ENCODE results near the gene CTDSP1.

CTDSP1 gene

GRCh38 chr2:218430721-218431120, 31.1 kb downstream of the CTDSP1 start:
- DNase-seq (ENCODE audit: low spot score), result no peak
- in situ Hi-C loops (cut with MboI; ENCODE audit: low pct_unique_long_range_greater_than_20kb, low sequenced_read_pairs, unreplicated experiment), result no loop called here
- TF ChIP-seq, protein P1, sequence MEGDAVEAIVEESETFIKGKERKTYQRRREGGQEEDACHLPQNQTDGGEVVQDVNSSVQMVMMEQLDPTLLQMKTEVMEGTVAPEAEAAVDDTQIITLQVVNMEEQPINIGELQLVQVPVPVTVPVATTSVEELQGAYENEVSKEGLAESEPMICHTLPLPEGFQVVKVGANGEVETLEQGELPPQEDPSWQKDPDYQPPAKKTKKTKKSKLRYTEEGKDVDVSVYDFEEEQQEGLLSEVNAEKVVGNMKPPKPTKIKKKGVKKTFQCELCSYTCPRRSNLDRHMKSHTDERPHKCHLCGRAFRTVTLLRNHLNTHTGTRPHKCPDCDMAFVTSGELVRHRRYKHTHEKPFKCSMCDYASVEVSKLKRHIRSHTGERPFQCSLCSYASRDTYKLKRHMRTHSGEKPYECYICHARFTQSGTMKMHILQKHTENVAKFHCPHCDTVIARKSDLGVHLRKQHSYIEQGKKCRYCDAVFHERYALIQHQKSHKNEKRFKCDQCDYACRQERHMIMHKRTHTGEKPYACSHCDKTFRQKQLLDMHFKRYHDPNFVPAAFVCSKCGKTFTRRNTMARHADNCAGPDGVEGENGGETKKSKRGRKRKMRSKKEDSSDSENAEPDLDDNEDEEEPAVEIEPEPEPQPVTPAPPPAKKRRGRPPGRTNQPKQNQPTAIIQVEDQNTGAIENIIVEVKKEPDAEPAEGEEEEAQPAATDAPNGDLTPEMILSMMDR (IDR thresholded peaks at IDR 0.05; ENCODE audit: extremely low read depth, insufficient read depth, missing control alignments), result no peak

- in situ Hi-C loops (cut with MboI; ENCODE audit: low pct_unique_long_range_greater_than_20kb, low sequenced_read_pairs, unreplicated experiment), result no loop called here
- TF ChIP-seq, protein P1 (IDR thresholded peaks at IDR 0.05; ENCODE audit: extremely low read depth, insufficient read depth, missing control alignments), result no peak
- DNase-seq (ENCODE audit: low spot score), result no peak
Measured at GRCh38 chr2:218431878-218432277, 32.2 kb downstream of the CTDSP1 start.

DNA sequence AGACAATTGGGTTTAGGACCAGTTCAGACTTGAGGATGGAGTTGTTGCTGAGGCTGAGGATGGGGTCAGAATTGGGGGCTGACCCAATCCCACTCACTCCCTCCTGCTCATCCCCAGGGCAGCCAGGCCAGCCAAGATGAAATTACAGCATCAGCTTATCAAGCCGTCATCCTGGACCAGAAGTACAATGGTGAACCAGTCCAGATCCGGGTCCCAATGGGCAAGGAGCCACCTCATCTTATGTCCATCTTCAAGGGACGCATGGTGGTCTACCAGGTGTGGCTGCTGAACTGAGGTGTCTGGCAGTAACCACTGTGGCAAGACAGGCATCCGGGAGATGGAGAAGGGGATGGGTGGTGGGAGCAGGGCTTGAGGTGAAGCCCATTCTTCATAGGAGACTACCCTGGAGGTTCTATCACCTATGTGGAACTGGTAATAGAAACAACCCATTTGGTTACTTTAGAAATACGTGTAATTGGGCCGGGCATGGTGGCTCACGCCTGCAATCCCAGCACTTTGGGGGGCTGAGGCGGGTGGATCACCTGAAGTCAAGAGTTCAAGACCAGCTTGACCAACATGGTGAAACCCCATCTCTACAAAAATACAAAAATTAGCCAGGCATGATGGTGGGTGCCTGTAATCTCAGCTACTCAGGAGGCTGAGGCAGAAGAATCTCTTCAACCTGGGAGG, 33.2 kb downstream of the CTDSP1 start:
- TF ChIP-seq, protein P1 (IDR thresholded peaks at IDR 0.05; ENCODE audit: extremely low read depth, insufficient read depth, missing control alignments), result no peak
- in situ Hi-C loops (cut with MboI; ENCODE audit: low pct_unique_long_range_greater_than_20kb, low sequenced_read_pairs, unreplicated experiment), result no loop called here
- no peak for DNase-seq (ENCODE audit: low spot score)

DNA sequence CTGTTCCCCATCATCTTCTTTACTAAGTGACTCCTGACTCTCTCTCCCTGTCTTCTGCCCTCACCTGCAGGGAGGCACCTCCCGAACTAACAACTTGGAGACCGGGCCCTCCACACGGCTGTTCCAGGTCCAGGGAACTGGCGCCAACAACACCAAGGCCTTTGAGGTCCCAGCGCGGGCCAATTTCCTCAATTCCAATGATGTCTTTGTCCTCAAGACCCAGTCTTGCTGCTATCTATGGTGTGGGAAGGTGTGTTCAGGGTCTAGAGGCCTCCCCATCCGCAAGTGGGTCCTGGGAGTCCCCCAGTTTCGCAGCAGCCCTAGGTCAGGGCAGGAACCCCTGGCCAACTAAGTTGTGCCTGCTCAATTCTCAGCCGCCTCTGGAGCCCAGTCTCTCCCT, 34.8 kb downstream of the CTDSP1 start:
- in situ Hi-C loops (cut with MboI; ENCODE audit: low pct_unique_long_range_greater_than_20kb, low sequenced_read_pairs, unreplicated experiment), result no loop called here
- TF ChIP-seq, protein P1 (IDR thresholded peaks at IDR 0.05; ENCODE audit: extremely low read depth, insufficient read depth, missing control alignments), result no peak
- no peak for DNase-seq (ENCODE audit: low spot score)

GRCh38 chr2:218435003-218435982, 35.6 kb downstream of the CTDSP1 start:
- TF ChIP-seq, protein P1 (IDR thresholded peaks at IDR 0.05; ENCODE audit: extremely low read depth, insufficient read depth, missing control alignments), result no peak
- no peak for DNase-seq (ENCODE audit: low spot score)
- in situ Hi-C loops (cut with MboI; ENCODE audit: low pct_unique_long_range_greater_than_20kb, low sequenced_read_pairs, unreplicated experiment), result no loop called here

- TF ChIP-seq, protein P1 (IDR thresholded peaks at IDR 0.05; ENCODE audit: extremely low read depth, insufficient read depth, missing control alignments), result no peak
- DNase-seq (ENCODE audit: low spot score), result no peak
- in situ Hi-C loops (cut with MboI; ENCODE audit: low pct_unique_long_range_greater_than_20kb, low sequenced_read_pairs, unreplicated experiment), result no loop called here
Measured at GRCh38 chr2:218436992-218437391, 37.3 kb downstream of the CTDSP1 start.
